ENCODE measurements around the gene ASGR1. TPM values are rescaled to one million over a fixed set of nuclear protein-coding genes. Genes with fewer than 3 reads are reported as not detected.

Gene ASGR1
- total RNA-seq, 1 donor from 2014 or later: 2.5 TPM

GRCh38 chr17:7215136-7215638, 36.0 kb upstream of the ASGR1 start:
- DNase-seq (ENCODE audit: extremely low spot score in 2 of 2): peak in 1 of 2 donors; percentile 99
- Histone ChIP-seq H3K36me3 (no peaks in the 10 kb centered on the region), H3K4me1 (peaks cover 68% of the 10 kb centered on the region), H3K9me3 (no peaks in the 10 kb centered on the region), H3K4me3 (peak overlapping the region; percentile 54 to 55), H3K27ac (peak overlapping the region; percentile 99), H3K27me3 (no peaks in the 10 kb centered on the region)
- intact Hi-C loops (cut with DNase I): no loop called here
- TF ChIP-seq CTCF (IDR thresholded peaks at IDR 0.05): no peak
- TF ChIP-seq POLR2A (IDR thresholded peaks at IDR 0.05): no peak
- TF ChIP-seq POLR2AphosphoS5 (IDR thresholded peaks at IDR 0.05; ENCODE audit: insufficient read depth in 1 of 2, low read depth in 1 of 2): peak in 1 of 2 donors; percentile 63

- Histone ChIP-seq H3K9me3 (no peaks in the 10 kb centered on the region), H3K27me3 (no peaks in the 10 kb centered on the region), H3K4me3 (peak overlapping the region; percentile 54 to 55), H3K36me3 (no peaks in the 10 kb centered on the region), H3K4me1 (peaks cover 68% of the 10 kb centered on the region), H3K27ac (peak overlapping the region; percentile 99)
- TF ChIP-seq CTCF (IDR thresholded peaks at IDR 0.05) (peak in 2 of 3 experiments; percentile 23 to 26), POLR2A (IDR thresholded peaks at IDR 0.05) (no peak), POLR2AphosphoS5 (IDR thresholded peaks at IDR 0.05; ENCODE audit: insufficient read depth in 1 of 2, low read depth in 1 of 2) (peak in 1 of 2 donors; percentile 82)
- intact Hi-C loops (cut with DNase I): no loop called here
- DNase-seq (ENCODE audit: extremely low spot score in 2 of 2): no peak
These were observed 35.3 kb upstream of the ASGR1 start for GRCh38 chr17:7214300-7215135.

- no peak for DNase-seq (ENCODE audit: extremely low spot score in 2 of 2)
- H3K27me3 ChIP-seq: no peaks in the 10 kb centered on the region
- H3K4me3 ChIP-seq: peak overlapping the region; percentile 54 to 55
- H3K36me3 ChIP-seq: no peaks in the 10 kb centered on the region
- intact Hi-C loops (cut with DNase I): no loop called here
- TF ChIP-seq CTCF (IDR thresholded peaks at IDR 0.05) (peak in 1 of 3 experiments; percentile 16), POLR2AphosphoS5 (IDR thresholded peaks at IDR 0.05; ENCODE audit: insufficient read depth in 1 of 2, low read depth in 1 of 2) (no peak), POLR2A (IDR thresholded peaks at IDR 0.05) (no peak)
- no peaks in the 10 kb centered on the region for H3K9me3 ChIP-seq
- H3K4me1 ChIP-seq: peaks cover 61% of the 10 kb centered on the region
- H3K27ac ChIP-seq: peak overlapping the region; percentile 99
These were observed 34.7 kb upstream of the ASGR1 start for GRCh38 chr17:7213895-7214299.

- no peak for DNase-seq (ENCODE audit: extremely low spot score in 2 of 2)
- H3K27me3 ChIP-seq: no peaks in the 10 kb centered on the region
- H3K9me3 ChIP-seq: no peaks in the 10 kb centered on the region
- H3K36me3 ChIP-seq: no peaks in the 10 kb centered on the region
- no peak for TF ChIP-seq POLR2AphosphoS5 (IDR thresholded peaks at IDR 0.05; ENCODE audit: insufficient read depth in 1 of 2, low read depth in 1 of 2)
- no peak for TF ChIP-seq POLR2A (IDR thresholded peaks at IDR 0.05)
- no peak for TF ChIP-seq CTCF (IDR thresholded peaks at IDR 0.05)
- intact Hi-C loops (cut with DNase I): no loop called here
- peak overlapping the region; percentile 24 to 29 for H3K4me3 ChIP-seq
- peaks cover 58% of the 10 kb centered on the region for H3K4me1 ChIP-seq
- H3K27ac ChIP-seq: no peak overlapping the region
These were observed 32.5 kb upstream of the ASGR1 start for GRCh38 chr17:7211491-7212273.
